ENCODE measurements around the gene DCPS. TPM values are rescaled to one million over a fixed set of nuclear protein-coding genes. Genes with fewer than 3 reads are reported as not detected.
"Not testable (repeated sequence)": the region's sequence is repeated elsewhere in the genome, so short reads cannot be mapped to it uniquely, and the experiment has no call there.

DCPS gene
- total and polyA plus RNA-seq, 3 donors from 2014 or later = 16.8 to 20.9 (median 16.9) TPM

GRCh38 chr11:126374562-126375300 lies 70.9 kb downstream of the DCPS start:
- peak; percentile 73 for DNase-seq
- intact Hi-C loops (cut with DNase I; ENCODE audit: low total_unique reads); H3K36me3 ChIP-seq (ENCODE audit: low read depth, missing control alignments); H3K4me3 ChIP-seq; H3K27me3 ChIP-seq; H3K9me3 ChIP-seq: not testable (repeated sequence)
- peak overlapping the region; percentile 31 to 73 for H3K27ac ChIP-seq
- WGBS, 2 donors = 42 to 62% methylated on average over 6 to 20 of the region's 28 CpGs
- peaks cover 25% of the 10 kb centered on the region for H3K4me1 ChIP-seq

GRCh38 chr11:126375726-126376125 lies 71.9 kb downstream of the DCPS start:
- no peaks in the 10 kb centered on the region for H3K27me3 ChIP-seq
- intact Hi-C loops (cut with DNase I; ENCODE audit: low total_unique reads) = no loop called here
- H3K27ac ChIP-seq = no peak overlapping the region
- WGBS, 2 donors = 56 to 64% methylated on average over 7 of the region's 7 CpGs
- H3K36me3 ChIP-seq (ENCODE audit: low read depth, missing control alignments) = no peaks in the 10 kb centered on the region
- no peaks in the 10 kb centered on the region for H3K9me3 ChIP-seq
- peaks cover 25% of the 10 kb centered on the region for H3K4me1 ChIP-seq
- no peak for TF ChIP-seq POLR2A (IDR thresholded peaks at IDR 0.05)
- TF ChIP-seq CTCF (IDR thresholded peaks at IDR 0.05) = no peak
- H3K4me3 ChIP-seq = no peak overlapping the region
- no peak for DNase-seq

- Histone ChIP-seq H3K27me3 (no peaks in the 10 kb centered on the region), H3K9me3 (no peaks in the 10 kb centered on the region), H3K27ac (no peak overlapping the region), H3K4me3 (no peak overlapping the region), H3K36me3 (ENCODE audit: low read depth, missing control alignments) (no peaks in the 10 kb centered on the region), H3K4me1 (peaks cover 24% of the 10 kb centered on the region)
- DNase-seq = peak; percentile 76
- 39 to 52% methylated on average over 4 of the region's 4 CpGs for WGBS, 2 donors
- TF ChIP-seq CTCF (IDR thresholded peaks at IDR 0.05) (no peak), POLR2A (IDR thresholded peaks at IDR 0.05) (no peak)
- intact Hi-C loops (cut with DNase I; ENCODE audit: low total_unique reads) = no loop called here
These were observed 74.9 kb downstream of the DCPS start for GRCh38 chr11:126378763-126379162.

GRCh38 chr11:126380909-126381308 lies 77.0 kb downstream of the DCPS start:
- intact Hi-C loops (cut with DNase I; ENCODE audit: low total_unique reads) = no loop called here
- Histone ChIP-seq H3K27ac (no peak overlapping the region), H3K4me3 (no peak overlapping the region), H3K36me3 (ENCODE audit: low read depth, missing control alignments) (no peaks in the 10 kb centered on the region), H3K9me3 (no peaks in the 10 kb centered on the region), H3K27me3 (no peaks in the 10 kb centered on the region), H3K4me1 (peaks cover 22% of the 10 kb centered on the region)
- WGBS, 2 donors = 78 to 87% methylated on average over 2 to 4 of the region's 4 CpGs
- DNase-seq = no peak
- TF ChIP-seq CTCF (IDR thresholded peaks at IDR 0.05) (no peak), POLR2A (IDR thresholded peaks at IDR 0.05) (no peak)

- peaks cover 32% of the 10 kb centered on the region for H3K4me1 ChIP-seq
- H3K27me3 ChIP-seq; H3K27ac ChIP-seq; H3K9me3 ChIP-seq; intact Hi-C loops (cut with DNase I; ENCODE audit: low total_unique reads); H3K36me3 ChIP-seq (ENCODE audit: low read depth, missing control alignments); DNase-seq; H3K4me3 ChIP-seq: not testable (repeated sequence)
- WGBS, 2 donors = 35% methylated on average over 4 of the region's 10 CpGs; no CpG with 5 or more reads in 1 of the 2 donors
These were observed 78.1 kb downstream of the DCPS start for GRCh38 chr11:126381960-126382359.

GRCh38 chr11:126382641-126383040 lies 78.8 kb downstream of the DCPS start:
- H3K4me1 ChIP-seq = peaks cover 36% of the 10 kb centered on the region
- H3K4me3 ChIP-seq; intact Hi-C loops (cut with DNase I; ENCODE audit: low total_unique reads); DNase-seq; H3K36me3 ChIP-seq (ENCODE audit: low read depth, missing control alignments); H3K27ac ChIP-seq; H3K27me3 ChIP-seq; H3K9me3 ChIP-seq: not testable (repeated sequence)
- WGBS, 2 donors = 85% methylated on average over 4 of the region's 4 CpGs; no CpG with 5 or more reads in 1 of the 2 donors
